GM12891 (cell line): ENCODE measurements around the gene SPRED1.

Experiments
- POLR2A ChIP-seq: IDR thresholded peaks from 2 replicates; pipeline ENCODE4 v1.6.1; 2011; ENCODE audit warnings: low read depth, low read length, control low read depth
- POLR2AphosphoS5 ChIP-seq: IDR thresholded peaks from 2 replicates; pipeline ENCODE4 v1.6.1; 2011; ENCODE audit warnings: low read depth, low read length, control low read depth
- POU2F2 ChIP-seq: IDR thresholded peaks from 2 replicates; pipeline ENCODE4 v1.6.1; 2011; ENCODE audit warnings: low read depth, mild to moderate bottlenecking, control low read depth, low read length, moderate library complexity
- TAF1 ChIP-seq: IDR thresholded peaks from 2 replicates; pipeline ENCODE4 v1.6.1; 2011; ENCODE audit warnings: low read depth, low read length, control low read depth

DNA sequence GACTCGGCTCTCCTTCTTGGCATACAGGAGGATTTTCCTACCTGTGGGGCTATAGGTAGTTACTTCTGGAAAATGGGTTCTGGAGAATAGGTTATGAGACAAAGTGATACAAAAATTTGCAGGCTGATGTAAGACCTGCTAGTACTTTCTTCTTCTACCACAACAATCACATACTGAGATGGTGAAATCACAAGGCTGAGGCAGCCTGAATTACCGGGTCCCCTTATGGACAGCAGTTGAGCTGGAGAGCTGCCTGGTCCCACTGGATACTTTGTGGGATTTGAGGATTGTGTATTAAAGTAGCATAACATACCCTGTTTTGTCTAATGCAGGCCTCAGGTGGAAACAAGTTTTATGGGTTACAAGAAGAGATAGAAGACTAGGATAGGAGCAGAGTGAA lies 114.8 kb downstream of the SPRED1 start:
- TF ChIP-seq POLR2A (no peak), POLR2AphosphoS5 (no peak), POU2F2 (no peak), TAF1 (no peak)
